Activated T-cell treated with anti-CD3 and anti-CD28 coated beads, Interleukin-2, amount 50 U/mL, for 1 hour (primary cell): ENCODE measurements around the gene PAN2.

Experiments used
- DNase-seq: peaks from one replicate; pipeline ENCODE4 v3.0.0-alpha.2; 2020

The PAN2 gene

DNA sequence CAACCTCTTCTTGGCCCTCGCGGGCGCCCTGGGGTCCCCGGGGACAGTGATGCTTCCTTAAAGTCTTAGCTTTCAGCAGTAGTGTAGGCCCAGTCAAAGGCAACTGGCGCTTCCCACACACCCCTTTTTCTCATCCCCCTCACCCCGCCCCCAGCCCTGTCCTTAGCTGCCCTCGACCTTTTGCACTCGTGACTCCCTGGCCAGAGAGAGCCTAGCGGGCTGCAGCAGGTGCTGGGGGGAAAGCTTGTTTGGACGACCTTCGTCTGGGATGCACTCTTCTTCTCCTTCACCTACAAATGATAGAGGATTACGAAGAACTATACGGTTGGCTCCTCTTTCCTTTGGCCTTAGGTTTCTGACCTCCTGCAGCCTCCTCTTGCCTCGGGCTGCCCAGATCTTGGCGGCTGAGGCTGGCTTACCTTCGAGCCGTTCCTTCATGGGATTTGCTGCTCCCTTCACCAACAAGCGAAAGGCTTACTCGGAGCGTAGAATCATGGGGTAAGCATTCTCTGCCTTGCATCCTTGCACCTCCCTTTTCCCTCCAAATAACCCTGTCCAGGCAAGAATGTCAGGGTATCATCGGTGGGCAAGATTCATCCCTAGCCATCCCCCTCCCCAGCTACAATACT, 66.2 kb downstream of the PAN2 start:
- no peak for DNase-seq

DNA sequence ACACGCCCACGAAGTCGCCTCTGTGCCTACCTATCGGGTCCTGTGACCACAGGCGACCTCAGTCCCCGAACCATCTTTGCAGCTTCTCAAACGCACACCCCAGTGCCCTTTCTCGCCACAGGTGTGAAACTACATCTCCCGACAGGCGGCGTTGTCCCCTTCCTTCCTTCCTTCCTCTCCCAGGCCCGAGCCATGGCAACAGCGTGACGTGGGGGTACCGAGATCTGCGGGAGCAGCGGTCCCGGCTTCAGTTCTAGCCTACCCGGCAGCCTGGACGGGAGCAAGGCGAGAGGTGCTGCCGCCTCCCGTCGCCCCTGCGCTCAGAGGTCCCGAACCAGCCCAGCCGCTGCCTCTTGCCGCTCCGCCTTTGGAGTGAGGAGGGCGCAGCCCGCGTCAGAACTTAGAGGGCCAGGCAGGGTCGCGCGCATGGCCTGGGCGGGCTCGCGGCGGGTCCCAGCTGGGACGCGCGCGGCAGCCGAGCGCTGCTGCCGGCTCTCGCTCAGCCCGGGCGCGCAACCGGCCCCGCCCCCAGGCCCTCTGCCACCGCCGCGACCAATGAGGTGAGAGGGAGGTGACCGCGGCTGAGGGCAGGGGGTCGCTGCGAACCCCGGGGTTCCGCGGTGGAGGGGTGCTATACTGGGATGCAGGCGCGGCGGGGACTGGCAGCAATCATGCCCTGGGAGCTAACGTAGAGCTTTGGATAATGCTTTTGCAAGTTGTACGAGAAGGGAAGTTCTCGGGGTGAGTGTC, 66.9 kb downstream of the PAN2 start, which contains the start of gene COQ10A:
TSS of gene COQ10A (plus strand) at position 250 of the 750 bp plus-strand sequence. CDS start at position 427, 177 bp downstream.
- DNase-seq = peak; percentile 90
